Peyer's patch (tissue), 4 donors: Measurements from ENCODE around the gene CKB. TPM values are rescaled to one million over a fixed set of nuclear protein-coding genes. Genes with fewer than 3 reads are reported as not detected.
A peak's percentile ranks its signal among the peaks of the same experiment; 100 is the strongest.

Source experiments
- DNase-seq, 3 donors: peaks; one replicate each; pipeline ENCODE4 v3.0.0-alpha.2; 2017 to 2019
- H3K27ac ChIP-seq, 4 donors: fragments of 200-600 bp; sonication (generic); one replicate each; pipeline ENCODE4 v1.5.1; 2016 to 2019
- H3K27me3 ChIP-seq, 2 donors: fragments of 200-600 bp; sonication (generic); one replicate each; pipeline ENCODE4 v1.5.1; 2019
- H3K36me3 ChIP-seq, 3 donors: fragments of 200-600 bp; sonication (generic); one replicate each; pipeline ENCODE4 v1.5.1; 2016 to 2019
- H3K4me1 ChIP-seq, 4 donors: fragments of 200-600 bp; sonication (generic); one replicate each; pipeline ENCODE4 v1.5.1; 2016 to 2019
- H3K4me3 ChIP-seq, 4 donors: fragments of 200-600 bp; sonication (generic); 1 replicate in 3 of 4; 2 replicates in 1 of 4; pipeline ENCODE4 v1.5.1; 2016 to 2019; ENCODE audit warnings: mild to moderate bottlenecking in 1 of 4
- H3K9me3 ChIP-seq, 4 donors: fragments of 200-600 bp; sonication (generic); one replicate each; pipeline ENCODE4 v1.5.1; 2016 to 2019; ENCODE audit warnings: mild to moderate bottlenecking in 1 of 4
- CTCF ChIP-seq, 6 experiments: fragments of 450-650 bp in 4 of 6; fragments of 200-600 bp in 2 of 6; sonication (generic) in 1 of 6; IDR thresholded peaks; one replicate each; pipeline ENCODE4 v1.5.1; 2017 to 2019; ENCODE audit warnings: antibody characterized with exemption in 6 of 6, mild to moderate bottlenecking in 3 of 6, moderate library complexity in 1 of 6
- POLR2A ChIP-seq, 2 donors: fragments of 450-650 bp; IDR thresholded peaks; one replicate each; pipeline ENCODE4 v1.5.1; 2017; ENCODE audit warnings: antibody characterized with exemption in 2 of 2, mild to moderate bottlenecking in 2 of 2, moderate library complexity in 2 of 2
- total RNA-seq, 4 donors: library from RNA; depleted of rRNA; stranded (reverse); fragments of >200 nt; gene quantifications; one replicate each; pipeline ENCODE4 v1.1.0, GENCODE V29; 2016

CKB gene
- 100 to 1,000 TPM in 1 of 4 donors, 10 to 100 TPM in 3; 40.1 to 101 (median 68.4) TPM for total RNA-seq

GRCh38 chr14:103522649-103523574 is at the start of gene CKB:
CKB (minus strand) TSS chr14:103522830; CDS start chr14:103522493, 337 bp downstream.
- TF ChIP-seq CTCF (IDR thresholded peaks at IDR 0.05) (no peak), POLR2A (IDR thresholded peaks at IDR 0.05) (no peak)
- peak within 1 kb of the TSS; percentile 45 to 70 (median 62) for H3K4me3 ChIP-seq
- peak in 1 of 3 donors; percentile 71 for DNase-seq
- peak within 1 kb of the TSS; percentile 49 to 87 (median 71) for H3K27ac ChIP-seq
- peaks cover 0 to 77% (median 27%) of the 10 kb centered on the region in 4 donors for H3K4me1 ChIP-seq
- no peaks in the 10 kb centered on the region for H3K36me3 ChIP-seq
- peaks cover 0 to 6% of the 10 kb centered on the region in 2 donors for H3K27me3 ChIP-seq
- H3K9me3 ChIP-seq = no peaks in the 10 kb centered on the region

GRCh38 chr14:103569408-103569807 is 46.8 kb upstream of the CKB start:
- TF ChIP-seq POLR2A (IDR thresholded peaks at IDR 0.05) (no peak), CTCF (IDR thresholded peaks at IDR 0.05) (no peak)
- H3K27me3 ChIP-seq = no peaks in the 10 kb centered on the region
- H3K9me3 ChIP-seq = no peaks in the 10 kb centered on the region
- H3K4me1 ChIP-seq = peaks cover 0 to 4% (median 0%) of the 10 kb centered on the region in 4 donors
- peaks cover 0 to 22% (median 0%) of the 10 kb centered on the region in 3 donors for H3K36me3 ChIP-seq
- H3K4me3 ChIP-seq = no peak overlapping the region
- no peak for DNase-seq
- no peak overlapping the region for H3K27ac ChIP-seq

GRCh38 chr14:103568952-103569351 is 46.3 kb upstream of the CKB start:
- DNase-seq = no peak
- Histone ChIP-seq H3K27ac (no peak overlapping the region), H3K4me1 (peaks cover 0 to 8% (median 2%) of the 10 kb centered on the region in 4 donors), H3K4me3 (no peak overlapping the region), H3K27me3 (no peaks in the 10 kb centered on the region), H3K9me3 (no peaks in the 10 kb centered on the region), H3K36me3 (peaks cover 0 to 18% (median 0%) of the 10 kb centered on the region in 3 donors)
- no peak for TF ChIP-seq POLR2A (IDR thresholded peaks at IDR 0.05)

GRCh38 chr14:103563844-103564505 is 41.3 kb upstream of the CKB start:
- peaks cover 0 to 13% (median 0%) of the 10 kb centered on the region in 3 donors for H3K36me3 ChIP-seq
- H3K4me3 ChIP-seq = peak overlapping the region; percentile 90 to 100 (median 98)
- no peak for DNase-seq
- H3K27me3 ChIP-seq = no peaks in the 10 kb centered on the region
- TF ChIP-seq CTCF (IDR thresholded peaks at IDR 0.05) (no peak), POLR2A (IDR thresholded peaks at IDR 0.05) (no peak)
- no peaks in the 10 kb centered on the region for H3K9me3 ChIP-seq
- H3K4me1 ChIP-seq = peaks cover 0 to 39% (median 12%) of the 10 kb centered on the region in 4 donors
- no peak overlapping the region for H3K27ac ChIP-seq

- peaks cover 0 to 18% (median 0%) of the 10 kb centered on the region in 3 donors for H3K36me3 ChIP-seq
- peaks cover 0 to 44% (median 12%) of the 10 kb centered on the region in 4 donors for H3K4me1 ChIP-seq
- no peaks in the 10 kb centered on the region for H3K9me3 ChIP-seq
- peak overlapping the region; percentile 96 to 98 (median 97) for H3K27ac ChIP-seq
- TF ChIP-seq POLR2A (IDR thresholded peaks at IDR 0.05) = no peak
- no peak for TF ChIP-seq CTCF (IDR thresholded peaks at IDR 0.05)
- no peaks in the 10 kb centered on the region for H3K27me3 ChIP-seq
- DNase-seq = no peak
- H3K4me3 ChIP-seq = peak overlapping the region; percentile 90 to 100 (median 98)
Observed at GRCh38 chr14:103563226-103563620, 40.6 kb upstream of the CKB start.
